COLO668 (cell line): ENCODE data around the gene HOXA6.

Experiments
- DNase-seq: peaks from one replicate; lab custom pipeline; 2025; ENCODE audit not compliant: unreplicated experiment; lab: John Stamatoyannopoulos, UW

Gene HOXA6

DNA sequence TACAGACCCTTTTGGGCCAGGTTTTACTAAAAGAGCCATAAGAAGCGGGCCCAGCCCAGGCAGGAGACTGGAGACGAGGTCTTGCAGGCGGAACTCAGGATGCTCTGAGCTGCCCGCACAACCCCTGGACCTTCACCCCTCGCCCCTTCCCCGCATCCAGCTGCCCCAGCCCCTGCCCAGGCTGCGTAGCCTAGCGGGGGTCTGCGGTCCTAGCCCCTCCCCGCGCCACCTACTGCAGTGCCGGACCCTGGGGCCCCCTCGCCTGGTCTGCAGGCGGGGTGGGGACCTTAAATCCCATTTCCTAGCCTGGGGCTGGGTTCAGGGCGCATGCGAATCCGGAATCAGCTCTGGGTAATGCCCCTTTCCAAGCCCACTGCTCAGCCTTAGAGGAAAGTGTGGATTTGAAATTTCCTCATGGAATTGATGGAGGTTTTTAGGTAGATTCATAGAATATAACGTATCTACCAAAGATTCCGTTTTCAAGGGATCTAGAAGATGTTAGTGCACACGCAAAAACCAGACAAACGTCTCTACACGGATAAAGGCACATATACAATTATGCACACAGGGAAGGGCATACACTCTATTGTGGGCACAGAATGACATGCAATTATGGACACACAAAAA lies 5.4 kb upstream of the HOXA6 start:
- no peak for DNase-seq

- DNase-seq: no peak
These were observed 4.6 kb upstream of the HOXA6 start, which contains the start of gene HOXA3 for GRCh38 chr7:27151931-27152815. TSS of gene HOXA3 (minus strand) at chr7:27152583. CDS start at chr7:27110640, 41,943 bp downstream.

- DNase-seq: no peak
These were observed 3.9 kb upstream of the HOXA6 start for GRCh38 chr7:27151341-27151930.

DNA sequence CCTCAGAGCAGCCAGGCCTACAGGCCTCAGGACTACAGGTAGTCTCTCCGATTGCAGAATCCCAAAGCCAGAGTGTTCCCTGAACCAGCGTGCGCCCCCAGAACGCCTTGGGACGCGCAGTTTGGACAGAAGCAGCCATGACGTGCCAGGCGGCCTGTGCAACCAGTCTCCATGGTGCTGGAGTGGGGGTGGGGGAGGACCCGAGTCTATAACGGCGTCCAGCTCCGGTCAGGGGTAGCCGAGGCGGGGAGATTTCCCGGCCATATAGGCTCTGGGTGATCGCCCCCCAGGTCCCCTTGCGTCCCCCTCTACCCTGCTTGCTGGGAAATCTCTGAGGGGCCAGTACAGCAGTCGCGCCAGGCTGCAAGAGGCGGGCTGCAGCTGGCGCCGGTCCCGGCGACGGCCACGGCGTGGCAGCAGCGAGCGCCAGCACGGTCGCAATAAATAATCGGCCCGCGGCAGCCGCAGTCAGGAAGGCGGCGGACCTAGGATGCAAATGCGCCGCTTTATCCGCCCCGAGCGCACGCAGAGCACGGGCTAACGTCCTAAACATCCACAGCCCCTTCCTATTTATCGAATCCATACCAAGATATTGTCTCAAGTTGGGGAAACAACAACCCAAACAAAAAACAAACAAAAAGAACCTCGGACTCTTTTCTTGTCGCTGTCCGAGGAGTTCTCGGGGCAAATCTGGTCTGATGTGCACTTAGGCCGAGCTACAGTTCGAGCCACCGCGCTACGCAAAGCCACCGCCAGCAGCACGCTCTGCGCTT lies 3.2 kb upstream of the HOXA6 start:
- peak; percentile 95 for DNase-seq

GRCh38 chr7:27149842-27150567 lies 2.4 kb upstream of the HOXA6 start:
- no peak for DNase-seq

- no peak for DNase-seq
These were observed 1.4 kb upstream of the HOXA6 start for GRCh38 chr7:27148756-27149641.

DNA sequence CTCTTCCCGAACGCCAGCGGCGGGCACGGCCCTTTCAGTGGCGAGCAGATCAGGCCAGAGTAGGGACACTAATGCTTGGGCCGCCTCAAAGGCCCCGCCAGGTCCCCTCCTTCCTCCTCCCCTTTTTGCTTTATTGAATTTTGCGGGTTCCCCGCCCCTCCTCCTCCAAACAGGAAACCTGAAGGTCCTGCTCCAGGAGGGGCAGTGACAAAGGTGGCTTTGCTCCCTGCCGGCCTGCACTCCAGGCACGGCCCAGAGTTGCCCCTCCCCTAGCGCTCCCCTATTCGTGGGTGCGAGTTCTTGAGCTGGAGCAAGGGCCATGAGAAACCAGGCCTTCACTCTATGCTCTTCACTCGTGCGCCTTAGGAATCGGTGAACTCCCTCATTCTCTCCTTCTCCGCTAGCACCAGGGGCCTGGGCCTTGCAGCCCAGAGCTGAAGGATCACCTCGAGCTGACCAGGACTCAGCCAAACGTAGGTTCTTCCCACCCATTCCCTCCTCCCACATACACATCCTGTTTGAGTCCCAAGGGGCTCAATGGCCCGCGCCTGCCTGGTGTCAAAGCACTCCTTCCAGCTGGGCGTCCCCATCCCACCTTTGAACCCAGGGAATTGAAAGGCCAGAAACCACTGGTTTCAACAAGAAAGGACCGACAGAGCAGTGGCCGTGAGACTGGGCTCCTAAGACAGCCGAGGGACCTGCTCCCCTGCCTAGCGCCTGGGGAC lies 619 bp upstream of the HOXA6 start:
- no peak for DNase-seq

GRCh38 chr7:27146491-27147198 lies 929 bp downstream of the HOXA6 start:
- DNase-seq: no peak

GRCh38 chr7:27145914-27146412 lies 1.6 kb downstream of the HOXA6 start:
- DNase-seq: no peak

GRCh38 chr7:27145165-27145913 lies 2.2 kb downstream of the HOXA6 start:
- no peak for DNase-seq

DNA sequence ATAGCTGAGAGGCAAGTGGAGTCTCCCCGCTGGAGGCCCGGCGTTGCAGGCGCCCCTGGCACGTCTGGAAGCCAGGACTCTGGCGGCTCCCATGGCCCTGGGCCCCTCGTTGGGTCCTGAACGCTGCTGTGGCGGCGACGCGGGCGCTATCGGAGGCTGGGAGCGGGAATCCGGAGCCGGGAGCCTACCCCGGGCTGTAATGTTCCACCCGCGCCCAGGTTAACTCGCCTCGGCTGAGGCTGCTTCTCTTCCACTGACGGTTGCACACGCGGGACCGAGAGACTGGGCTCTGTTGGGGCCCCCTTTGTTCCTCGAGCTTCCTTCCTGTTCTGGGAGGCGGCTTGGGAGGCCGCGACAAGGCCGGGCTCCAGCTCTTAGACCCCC lies 2.8 kb downstream of the HOXA6 start:
- DNase-seq: no peak

GRCh38 chr7:27143950-27144780 lies 3.4 kb downstream of the HOXA6 start:
- no peak for DNase-seq

DNA sequence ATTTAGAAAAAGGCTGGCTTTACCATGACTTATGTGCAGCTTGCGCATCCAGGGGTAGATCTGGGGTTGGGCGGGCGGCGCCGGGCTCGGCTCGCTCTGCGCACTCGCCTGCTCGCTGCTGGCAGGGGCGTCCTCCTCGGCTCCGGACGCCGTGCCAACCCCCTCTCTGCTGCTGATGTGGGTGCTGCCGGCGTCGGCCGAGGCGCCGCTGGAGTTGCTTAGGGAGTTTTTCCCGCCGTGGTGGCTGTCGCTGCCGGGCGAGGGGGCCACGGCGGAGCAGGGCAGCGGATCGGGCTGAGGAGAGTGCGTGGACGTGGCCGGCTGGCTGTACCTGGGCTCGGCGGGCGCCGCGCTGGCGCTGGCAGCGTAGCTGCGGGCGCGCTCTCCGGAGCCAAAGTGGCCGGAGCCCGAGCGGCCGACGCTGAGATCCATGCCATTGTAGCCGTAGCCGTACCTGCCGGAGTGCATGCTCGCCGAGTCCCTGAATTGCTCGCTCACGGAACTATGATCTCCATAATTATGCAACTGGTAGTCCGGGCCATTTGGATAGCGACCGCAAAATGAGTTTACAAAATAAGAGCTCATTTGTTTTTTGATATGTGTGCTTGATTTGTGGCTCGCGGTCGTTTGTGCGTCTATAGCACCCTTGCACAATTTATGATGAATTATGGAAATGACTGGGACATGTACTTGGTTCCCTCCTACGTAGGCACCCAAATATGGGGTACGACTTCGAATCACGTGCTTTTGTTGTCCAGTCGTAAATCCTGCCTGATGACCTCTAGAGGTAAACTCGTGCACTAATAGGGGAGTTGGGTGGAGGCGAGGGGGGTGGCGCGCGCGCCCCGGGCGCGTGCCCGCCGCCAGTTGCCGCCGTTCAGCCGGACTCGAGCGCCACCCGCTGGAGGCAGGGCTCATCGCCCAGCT lies 4.3 kb downstream of the HOXA6 start, which contains the start of gene HOXA5:
Gene HOXA5 (minus strand): TSS at position 659 of the 927 bp plus-strand sequence. CDS start 74 bp downstream, at position 585.
- DNase-seq: peak; percentile 72

DNA sequence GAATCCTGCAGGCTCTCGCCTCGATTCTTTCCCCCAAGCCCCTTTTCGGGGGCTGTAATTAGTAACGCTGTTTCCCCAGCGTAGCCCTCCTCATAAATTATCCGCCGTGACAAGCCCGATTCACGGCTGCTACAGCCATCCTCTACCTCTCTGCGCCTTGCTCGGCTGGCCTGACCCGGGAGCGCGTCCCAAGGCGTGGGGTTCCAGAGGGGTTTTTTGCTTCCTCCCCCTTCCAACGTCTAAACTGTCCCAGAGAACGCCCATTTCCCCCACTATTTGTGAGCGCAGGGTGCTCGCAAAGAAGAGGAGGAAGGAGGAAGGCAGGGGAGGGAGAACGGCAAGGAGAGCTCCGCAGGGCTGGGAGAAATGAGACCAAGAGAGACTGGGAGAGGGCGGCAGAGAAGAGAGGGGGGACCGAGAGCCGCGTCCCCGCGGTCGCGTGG lies 5.0 kb downstream of the HOXA6 start:
- no peak for DNase-seq

DNA sequence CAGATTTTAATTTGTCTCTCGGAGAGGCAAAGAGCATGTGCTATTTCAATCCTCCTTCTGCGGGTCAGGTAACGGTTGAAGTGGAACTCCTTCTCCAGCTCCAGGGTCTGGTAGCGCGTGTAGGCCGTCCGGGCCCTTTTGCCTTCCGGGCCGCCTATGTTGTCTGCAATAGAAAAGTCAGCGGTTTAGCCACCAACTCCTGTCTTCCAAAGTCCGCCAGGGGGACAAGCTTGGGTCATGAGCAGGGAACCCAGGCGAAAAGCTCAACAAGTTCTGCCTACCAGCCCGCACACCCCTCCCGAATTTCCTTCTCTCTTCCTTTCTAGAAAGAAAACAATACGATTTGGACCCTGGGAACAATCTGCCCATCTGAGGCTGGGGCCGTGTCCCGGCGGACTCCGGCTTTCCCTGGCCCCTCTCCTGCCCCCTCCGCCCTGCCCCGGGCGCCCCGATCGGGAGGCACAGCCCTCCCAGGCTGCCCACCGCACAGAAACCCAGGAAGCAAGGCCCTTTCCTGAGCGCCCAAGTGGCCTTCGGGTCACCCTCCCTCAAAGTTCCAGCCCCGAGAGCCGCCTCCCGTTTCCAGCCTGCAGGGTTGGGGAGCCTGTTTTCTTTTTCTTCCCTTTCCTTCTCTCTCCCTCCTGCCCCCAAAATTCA lies 5.5 kb downstream of the HOXA6 start:
- no peak for DNase-seq
